GM19035 (cell line): ENCODE measurements around the gene NOL4L.

ENCODE experiments used
- ATAC-seq: cut with Tn5 transposase; IDR thresholded peaks from one replicate; pipeline ENCODE4 v1.9.1; 2021; ENCODE audit not compliant: unreplicated experiment

NOL4L gene

GRCh38 chr20:32449890-32450401 lies 135.2 kb downstream of the NOL4L start:
- ATAC-seq: no peak

GRCh38 chr20:32449057-32449889 lies 135.9 kb downstream of the NOL4L start:
- ATAC-seq: no peak

- no peak for ATAC-seq
These were observed 136.7 kb downstream of the NOL4L start for GRCh38 chr20:32448306-32449056.

GRCh38 chr20:32447136-32448027 lies 137.8 kb downstream of the NOL4L start:
- no peak for ATAC-seq

GRCh38 chr20:32446301-32447100 lies 138.6 kb downstream of the NOL4L start:
- ATAC-seq: no peak

DNA sequence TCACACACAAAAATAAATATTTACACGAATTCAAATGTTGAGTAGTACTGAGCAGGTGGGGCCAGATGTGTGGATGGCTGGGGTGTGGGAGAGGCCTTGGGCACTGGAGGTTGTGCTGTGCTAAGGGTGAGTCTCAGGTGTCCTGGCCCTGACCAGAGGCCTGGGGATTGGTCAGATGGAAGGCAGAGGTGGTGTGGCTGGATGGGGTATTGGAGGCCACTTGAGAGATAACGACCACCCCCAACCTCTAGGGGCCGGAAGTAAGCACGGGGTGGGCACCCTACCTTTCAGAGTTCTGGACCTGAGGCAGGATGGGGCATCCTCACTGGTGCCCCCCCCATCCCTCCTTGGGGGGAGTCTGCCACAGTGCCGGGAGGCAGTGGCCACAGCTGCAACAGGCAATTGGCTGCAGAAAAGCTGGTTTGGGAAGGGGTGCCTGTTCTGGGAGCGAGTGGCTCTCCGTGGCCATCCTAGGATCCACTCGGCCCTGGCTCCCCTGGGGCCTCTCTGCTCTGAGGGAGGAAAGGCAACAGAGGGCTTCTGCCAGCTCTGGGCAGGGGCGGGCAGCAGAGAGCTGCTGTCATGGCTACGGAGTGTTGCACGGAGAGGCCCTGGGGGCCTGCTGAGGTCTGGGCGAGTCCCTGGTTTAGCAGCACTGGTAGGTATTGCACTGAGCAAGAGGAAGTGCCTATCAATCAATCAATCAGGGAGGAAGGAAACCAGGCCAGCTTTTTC lies 139.4 kb downstream of the NOL4L start:
- no peak for ATAC-seq

DNA sequence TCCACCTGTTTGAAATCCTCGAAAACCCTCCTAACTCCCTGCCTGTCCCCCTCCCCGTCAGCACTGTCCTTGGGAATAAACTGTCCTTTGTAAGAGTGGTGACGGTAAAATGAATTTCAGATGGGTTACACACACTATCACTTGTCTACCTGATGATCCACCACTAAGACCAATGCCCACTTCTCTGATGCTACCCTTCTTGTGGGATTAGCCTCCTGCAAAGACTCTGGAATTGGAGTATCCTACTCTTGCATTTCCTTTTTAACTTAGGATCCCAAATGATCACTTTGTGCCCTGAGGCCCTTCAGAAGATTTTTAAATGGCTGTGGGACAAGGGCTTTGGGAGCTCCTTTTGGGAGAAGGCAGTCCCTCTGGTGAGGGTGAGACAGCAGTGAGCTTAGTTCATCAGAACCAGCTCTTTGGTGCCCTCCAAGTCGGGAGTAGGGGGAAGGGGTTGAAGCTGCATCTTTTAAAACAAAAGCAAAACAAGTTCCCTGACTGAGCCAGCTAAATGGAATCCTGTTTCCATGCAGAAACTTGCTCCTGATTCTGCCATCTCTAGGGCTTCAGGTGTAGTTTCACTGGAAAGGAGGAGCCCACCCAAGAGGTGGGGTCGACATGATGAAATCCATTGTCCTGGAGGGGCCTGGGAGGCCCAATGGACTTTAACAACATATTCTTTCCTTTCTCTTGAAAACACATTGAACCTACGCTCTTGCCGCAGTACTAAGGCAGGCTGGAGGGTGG lies 140.5 kb downstream of the NOL4L start:
- ATAC-seq: no peak

GRCh38 chr20:32443386-32443974 lies 141.7 kb downstream of the NOL4L start:
- no peak for ATAC-seq

DNA sequence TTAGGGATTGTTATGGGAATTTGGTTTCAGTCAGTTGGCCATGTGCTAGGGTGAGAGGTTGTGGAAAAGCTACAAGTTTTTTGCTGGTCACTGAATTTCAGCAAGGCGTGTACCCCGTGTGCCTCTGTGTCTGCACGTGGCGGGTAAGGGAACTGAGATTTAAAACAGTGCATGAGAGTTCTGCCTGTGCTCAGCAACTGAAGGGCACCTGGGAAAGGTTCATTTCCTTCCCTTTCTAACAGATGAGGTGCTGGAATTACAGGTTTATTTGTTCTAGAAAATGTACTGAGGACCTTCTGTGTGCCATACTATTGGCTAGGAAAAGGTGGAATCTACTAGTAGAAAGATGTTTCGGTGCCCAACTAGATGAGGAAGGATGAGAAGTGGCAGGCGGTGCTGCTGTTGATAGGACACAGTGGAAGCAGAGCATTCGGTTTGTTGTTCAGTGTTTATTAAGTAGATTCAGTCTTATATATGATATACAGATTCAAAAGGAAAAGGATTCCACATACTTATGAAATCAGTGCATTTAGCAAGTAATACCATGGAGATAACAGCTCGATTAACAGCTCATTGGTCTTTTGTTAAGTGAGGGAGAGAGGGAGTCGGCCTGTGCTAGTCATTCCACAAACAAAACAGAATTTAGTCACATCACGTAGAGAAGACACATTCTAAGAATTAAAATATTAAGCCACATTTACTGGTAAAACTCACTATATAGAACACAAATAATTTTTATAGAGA lies 142.3 kb downstream of the NOL4L start:
- ATAC-seq: no peak

- ATAC-seq: no peak
These were observed 143.5 kb downstream of the NOL4L start for GRCh38 chr20:32441638-32442037.

GRCh38 chr20:32440758-32441078 lies 144.4 kb downstream of the NOL4L start:
- no peak for ATAC-seq

- no peak for ATAC-seq
These were observed 144.9 kb downstream of the NOL4L start for GRCh38 chr20:32440069-32440757.

DNA sequence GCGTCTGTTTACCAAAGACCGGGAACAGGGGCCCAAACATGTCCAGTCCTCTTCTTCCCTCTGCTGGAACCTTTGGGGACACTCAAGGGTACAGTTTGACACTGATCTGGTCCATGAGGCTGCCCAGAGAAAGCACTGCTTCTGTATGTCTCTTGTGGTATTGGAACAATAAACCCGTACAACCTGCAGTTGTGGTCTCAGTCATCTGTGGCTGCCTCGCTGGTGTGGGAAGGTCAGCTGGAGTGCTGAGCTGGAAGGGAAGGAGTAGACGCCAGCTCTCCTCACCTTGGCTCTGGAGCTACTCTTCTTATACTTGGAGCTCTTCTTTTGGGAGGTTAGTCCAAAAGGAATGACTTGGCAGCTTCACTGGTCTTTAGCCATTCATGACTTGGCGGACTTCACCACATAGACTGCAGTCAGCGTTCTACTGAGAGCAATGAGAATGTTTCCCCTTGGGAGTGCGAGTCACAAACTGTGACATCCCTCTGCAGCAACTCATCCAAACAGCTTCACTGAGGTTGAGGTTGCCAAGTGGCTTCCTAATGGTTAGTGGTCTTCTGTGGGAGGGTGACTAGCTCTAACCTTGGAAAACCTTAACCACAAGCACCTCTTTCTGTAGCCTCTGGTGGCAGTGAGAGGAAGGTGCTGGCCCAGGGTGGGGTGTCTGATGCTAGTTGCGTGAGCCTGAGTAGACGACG lies 145.9 kb downstream of the NOL4L start:
- no peak for ATAC-seq

DNA sequence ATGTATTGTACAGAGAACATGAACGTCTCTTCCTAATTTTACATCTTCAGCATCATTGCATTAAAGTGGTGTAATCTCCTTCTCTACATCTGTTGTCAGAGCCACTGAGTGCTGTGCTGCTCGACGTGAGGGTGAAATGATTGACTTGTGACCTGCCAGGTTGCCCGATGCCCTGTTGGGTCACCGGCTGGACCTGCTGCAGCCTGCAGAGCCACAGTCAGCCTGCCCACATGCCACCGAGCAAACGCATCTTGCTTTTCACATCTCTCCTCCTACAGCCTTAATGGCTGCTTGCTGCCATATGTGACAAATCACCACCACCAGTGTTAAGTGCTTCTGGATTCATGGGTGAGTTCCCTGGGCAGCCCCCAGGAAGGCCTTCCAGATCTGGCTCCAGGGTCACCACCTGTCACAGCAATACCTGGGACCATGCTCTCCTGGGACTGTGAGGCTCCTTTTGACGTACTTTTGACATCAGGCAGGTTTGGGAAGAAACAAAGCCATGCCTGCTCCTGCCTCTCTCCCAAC lies 146.7 kb downstream of the NOL4L start:
- ATAC-seq: no peak

DNA sequence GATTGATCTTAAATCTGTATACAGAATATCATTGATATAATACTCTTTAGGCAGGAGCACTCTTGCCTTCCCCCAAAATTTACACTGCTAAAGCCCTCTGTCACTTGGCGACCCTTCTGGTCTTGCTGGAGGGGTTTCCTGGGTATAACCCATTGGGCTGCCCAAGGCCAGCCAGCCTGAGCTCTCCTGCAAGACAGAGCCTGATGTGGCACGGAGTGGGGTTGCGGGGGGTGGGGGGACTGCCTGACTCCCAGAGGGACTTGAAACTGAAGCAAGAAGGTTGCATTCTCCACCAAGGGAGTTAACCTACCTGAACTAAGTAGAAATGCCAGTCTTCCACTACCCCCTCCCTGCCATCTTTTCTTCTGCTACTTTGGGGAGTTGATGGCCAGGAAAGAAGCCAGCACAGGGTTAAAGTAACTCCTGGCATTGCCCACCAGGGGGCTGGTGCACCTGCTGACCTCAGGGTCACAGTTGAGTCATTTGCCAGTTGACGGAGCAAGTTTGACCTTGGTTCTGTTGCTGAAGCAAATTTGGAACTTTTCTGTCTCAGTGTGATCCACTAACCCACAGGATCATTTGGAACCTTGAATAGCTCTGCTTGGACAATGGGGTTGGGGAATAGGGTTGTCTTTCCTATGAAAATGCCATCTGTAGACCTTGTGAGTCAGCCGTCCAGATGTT lies 147.6 kb downstream of the NOL4L start:
- ATAC-seq: no peak

DNA sequence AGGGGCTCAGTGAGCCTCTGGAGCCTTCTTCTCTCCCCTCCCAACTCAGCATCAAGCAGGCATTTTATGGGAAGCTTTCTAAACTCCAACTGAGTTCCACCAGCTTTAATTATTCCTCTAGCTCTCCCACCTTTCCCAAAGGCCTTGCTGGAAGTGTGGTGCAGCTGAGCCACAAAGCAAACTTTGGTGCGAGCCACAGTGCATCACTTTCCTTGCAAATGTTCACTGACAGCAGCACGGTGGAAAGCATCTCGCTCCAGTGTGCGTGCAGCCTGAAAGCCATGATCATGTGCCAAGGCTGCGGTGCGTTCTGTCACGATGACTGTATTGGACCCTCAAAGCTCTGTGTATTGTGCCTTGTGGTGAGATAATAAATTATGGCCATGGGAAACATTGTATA lies 148.2 kb downstream of the NOL4L start:
- no peak for ATAC-seq
